Glutamatergic neuron (in vitro differentiated cells): Measurements from ENCODE around the gene LTC4S. TPM values are rescaled to one million over a fixed set of nuclear protein-coding genes. Genes with fewer than 3 reads are reported as not detected.

Experiments used
- DNase-seq: peaks from one replicate; pipeline ENCODE4 v3.0.0; 2022
- H3K27ac Mint-ChIP-seq: one replicate; pipeline ENCODE4 v1.8.0; 2020; ENCODE audit warnings: mild to moderate bottlenecking, mixed read lengths, inconsistent platforms; ENCODE audit not compliant: unreplicated experiment
- H3K27me3 Mint-ChIP-seq: one replicate; pipeline ENCODE4 v1.8.0; 2020; ENCODE audit warnings: mild to moderate bottlenecking, moderate library complexity, mixed read lengths, inconsistent platforms; ENCODE audit not compliant: unreplicated experiment
- H3K36me3 Mint-ChIP-seq: one replicate; pipeline ENCODE4 v1.8.0; 2020; ENCODE audit warnings: mild to moderate bottlenecking, mixed read lengths, inconsistent platforms; ENCODE audit not compliant: unreplicated experiment
- H3K4me1 Mint-ChIP-seq: one replicate; pipeline ENCODE4 v1.8.0; 2020; ENCODE audit warnings: mild to moderate bottlenecking, low read depth, mixed read lengths, inconsistent platforms; ENCODE audit not compliant: unreplicated experiment
- H3K4me3 Mint-ChIP-seq: one replicate; pipeline ENCODE4 v1.8.0; 2020; ENCODE audit warnings: mild to moderate bottlenecking, mixed read lengths, inconsistent platforms; ENCODE audit not compliant: unreplicated experiment
- H3K9me3 Mint-ChIP-seq: one replicate; pipeline ENCODE4 v1.8.0; 2020; ENCODE audit warnings: mild to moderate bottlenecking, moderate library complexity, mixed read lengths, inconsistent platforms; ENCODE audit not compliant: unreplicated experiment
- CTCF ChIP-seq: fragments of 200-600 bp; sonication (generic); IDR thresholded peaks from one replicate; pipeline ENCODE4 v1.5.0; 2021; ENCODE audit not compliant: partially characterized antibody, unreplicated experiment
- total RNA-seq: library from RNA; stranded (reverse); fragmentation: NEBNext Ultra II Directional; extraction: Animal tissue kit (Norgen Biotek cat#: 25700); gene quantifications from one replicate; pipeline ENCODE4 v1.2.1, GENCODE V29; 2021; ENCODE audit not compliant: unreplicated experiment

The LTC4S gene
- total RNA-seq, 1 donor from 2014 or later, result 0.91 TPM

GRCh38 chr5:179823937-179824744 is 30.4 kb downstream of the LTC4S start:
- DNase-seq, result no peak
- no peak for TF ChIP-seq CTCF
- Mint-ChIP-seq H3K27ac (no peak overlapping the region), H3K4me3 (no peak overlapping the region), H3K4me1 (peaks cover 30% of the 10 kb centered on the region), H3K27me3 (peaks cover 8% of the 10 kb centered on the region), H3K36me3 (no peaks in the 10 kb centered on the region), H3K9me3 (peaks cover 9% of the 10 kb centered on the region)

- Mint-ChIP-seq H3K4me3 (peak overlapping the region; percentile 6), H3K36me3 (peaks cover 4% of the 10 kb centered on the region), H3K27ac (no peak overlapping the region), H3K4me1 (peaks cover 30% of the 10 kb centered on the region), H3K9me3 (peaks cover 10% of the 10 kb centered on the region), H3K27me3 (peaks cover 8% of the 10 kb centered on the region)
- DNase-seq, result no peak
- no peak for TF ChIP-seq CTCF
These were observed 30.9 kb downstream of the LTC4S start for GRCh38 chr5:179824745-179825112.

GRCh38 chr5:179825655-179826182 is 31.9 kb downstream of the LTC4S start:
- peaks cover 8% of the 10 kb centered on the region for H3K27me3 Mint-ChIP-seq

GRCh38 chr5:179827680-179828079 is 33.9 kb downstream of the LTC4S start:
- Mint-ChIP-seq H3K4me3 (no peak overlapping the region), H3K27ac (peak overlapping the region; percentile 52), H3K9me3 (peaks cover 13% of the 10 kb centered on the region), H3K4me1 (peaks cover 20% of the 10 kb centered on the region), H3K27me3 (peaks cover 6% of the 10 kb centered on the region), H3K36me3 (peaks cover 17% of the 10 kb centered on the region)
- DNase-seq, result peak; percentile 33
- TF ChIP-seq CTCF, result no peak

More at GRCh38 chr5:179825655-179826182, 31.9 kb downstream of the LTC4S start:
- no peak overlapping the region for H3K4me3 Mint-ChIP-seq
- peaks cover 27% of the 10 kb centered on the region for H3K4me1 Mint-ChIP-seq
- peaks cover 10% of the 10 kb centered on the region for H3K36me3 Mint-ChIP-seq
- TF ChIP-seq CTCF, result no peak
- no peak for DNase-seq
- peak overlapping the region; percentile 76 for H3K27ac Mint-ChIP-seq
- H3K9me3 Mint-ChIP-seq, result peaks cover 12% of the 10 kb centered on the region
